IPS DF 19.7 (cell line): ENCODE results near the gene BMP5.

Experiments used
- DNase-seq: peaks from one replicate; pipeline ENCODE4 v3.0.0-alpha.2; 2013; ENCODE audit warnings: low read depth, low spot score

The BMP5 gene

DNA sequence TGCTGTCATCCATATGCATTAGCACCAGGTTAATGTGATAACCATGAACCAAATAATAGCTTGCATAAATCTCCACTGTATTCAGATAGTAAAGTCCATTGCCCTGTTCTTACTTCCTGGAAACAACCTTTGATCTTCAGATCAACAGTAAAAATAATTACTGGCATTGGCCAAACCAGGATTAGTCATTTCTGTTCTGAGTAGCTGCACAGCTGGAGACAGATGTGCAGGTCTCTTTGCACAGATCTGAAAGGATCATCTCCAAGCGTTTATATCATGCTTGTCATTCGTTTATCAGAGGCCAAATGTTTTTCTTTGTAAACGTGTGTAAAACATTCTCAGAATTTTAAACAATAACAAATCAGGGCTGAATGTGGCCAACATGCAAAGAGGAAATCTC is 162.0 kb downstream of the BMP5 start:
- no peak for DNase-seq

DNA sequence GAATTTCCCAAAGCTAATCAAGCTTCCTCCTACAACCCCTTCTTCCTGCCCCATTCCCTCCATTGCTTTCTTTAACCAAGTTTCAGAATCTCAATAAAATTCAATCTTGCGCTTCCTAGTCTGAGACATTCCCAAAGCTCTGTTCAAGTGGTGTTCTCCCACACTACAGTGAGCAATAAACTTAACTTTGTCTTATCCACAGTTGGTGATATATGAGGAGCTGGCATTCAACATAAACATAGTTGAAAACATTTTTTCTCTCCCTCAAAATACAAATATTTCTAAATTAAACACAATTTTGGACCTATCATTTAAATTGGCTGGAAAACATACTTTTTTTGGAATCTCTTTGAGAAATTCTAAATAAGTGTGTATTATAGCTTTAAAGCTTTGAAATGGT is 166.7 kb downstream of the BMP5 start:
- DNase-seq: no peak

- DNase-seq: no peak
Observed at GRCh38 chr6:55705451-55706440, 169.6 kb downstream of the BMP5 start.

GRCh38 chr6:55704421-55704820 is 171.0 kb downstream of the BMP5 start:
- no peak for DNase-seq
